Stimulated activated CD8-positive, alpha-beta memory T cell treated with anti-CD3 and anti-CD28 coated beads, Interleukin-2, amount 100 ng/mL, for 1 hour (primary cell): ENCODE measurements around the gene MAST3.

Experiments used
- DNase-seq, 2 donors: peaks; one replicate each; pipeline ENCODE4 v3.0.0-alpha.2; 2020; ENCODE audit warnings: low read depth in 2 of 2

MAST3 gene

DNA sequence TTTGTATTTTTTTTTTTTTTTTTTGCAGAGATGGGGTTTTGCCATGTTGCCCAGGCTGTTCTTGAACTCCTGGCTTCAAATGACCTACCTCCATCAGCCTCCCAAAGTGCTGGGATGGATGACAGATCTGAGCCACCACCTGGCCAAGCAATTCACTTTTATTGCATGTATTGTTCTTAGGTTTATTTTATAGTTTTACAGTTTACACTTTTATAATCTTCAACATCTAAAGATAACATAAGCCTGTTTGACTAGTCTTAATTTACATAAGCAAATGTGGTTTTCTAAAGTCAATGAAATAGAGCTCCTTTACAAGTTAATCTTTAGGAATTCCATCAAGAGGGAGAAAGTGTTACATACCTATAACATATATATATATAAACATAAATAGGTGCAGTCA is 86.0 kb downstream of the MAST3 start:
- no peak for DNase-seq

- no peak for DNase-seq
Observed at GRCh38 chr19:18185538-18185937, 88.0 kb downstream of the MAST3 start.

DNA sequence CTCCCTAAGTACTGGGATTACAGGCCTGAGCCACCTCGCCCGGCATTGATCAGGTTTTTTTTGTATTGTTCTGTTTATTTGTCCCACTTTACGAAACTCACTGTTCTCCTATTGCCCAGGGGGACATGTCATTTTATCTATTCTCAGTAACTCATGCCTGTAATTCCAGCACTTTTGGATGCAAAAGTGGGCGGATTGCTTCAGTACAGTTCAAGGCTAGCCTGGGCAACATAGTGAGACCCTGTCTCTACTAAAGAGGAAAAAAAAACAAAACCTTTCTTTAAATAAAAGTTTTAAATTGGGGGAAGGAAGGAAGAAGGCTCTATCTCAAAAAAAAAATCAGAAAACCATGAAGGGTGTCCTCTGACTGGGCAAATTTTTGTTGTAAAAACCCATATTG is 92.7 kb downstream of the MAST3 start:
- DNase-seq = no peak

DNA sequence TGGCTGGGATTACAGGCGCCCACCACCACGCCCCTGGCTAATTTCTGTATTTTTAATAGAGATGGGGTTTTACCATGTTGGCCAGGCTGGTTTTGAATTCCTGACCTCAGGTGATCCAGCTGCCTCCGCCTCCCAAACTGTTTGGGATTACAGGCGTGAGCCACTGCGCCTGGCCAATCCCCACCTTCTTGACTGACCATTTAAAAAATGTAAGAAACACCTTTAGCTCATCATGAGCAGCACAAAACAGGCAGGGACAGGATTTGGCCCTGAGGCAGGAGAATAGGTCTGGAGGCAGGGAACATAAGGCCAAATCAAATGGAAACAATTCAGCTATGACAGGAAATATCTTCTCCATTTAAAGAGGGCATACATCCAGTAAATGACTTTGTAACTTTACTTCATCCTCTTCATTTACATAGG is 94.1 kb downstream of the MAST3 start:
- no peak for DNase-seq

GRCh38 chr19:18192673-18193387 is 95.3 kb downstream of the MAST3 start, which contains the start of gene MPV17L2:
MPV17L2 (plus strand) TSS chr19:18193218; CDS start chr19:18193282, 64 bp downstream.
- DNase-seq = peak; percentile 94 to 96

GRCh38 chr19:18193388-18194180 is 96.0 kb downstream of the MAST3 start:
- DNase-seq = no peak

DNA sequence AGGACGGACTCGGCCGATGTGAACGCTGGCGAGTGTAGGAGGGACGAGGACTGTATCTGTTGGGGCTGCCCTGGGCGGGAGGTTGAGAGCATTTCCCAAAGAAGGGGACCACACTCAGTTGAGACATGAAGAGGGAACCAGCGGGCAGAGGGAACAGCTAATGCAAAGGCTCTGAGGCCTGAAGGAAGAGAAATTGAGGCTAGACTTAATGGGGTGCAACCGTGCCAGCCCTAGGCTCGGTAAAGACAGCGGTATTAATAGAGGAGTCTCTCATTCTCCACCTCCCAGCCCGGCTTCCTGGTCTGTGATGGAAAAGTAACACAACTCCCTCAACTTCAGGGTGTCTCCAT is 96.6 kb downstream of the MAST3 start:
- no peak for DNase-seq

DNA sequence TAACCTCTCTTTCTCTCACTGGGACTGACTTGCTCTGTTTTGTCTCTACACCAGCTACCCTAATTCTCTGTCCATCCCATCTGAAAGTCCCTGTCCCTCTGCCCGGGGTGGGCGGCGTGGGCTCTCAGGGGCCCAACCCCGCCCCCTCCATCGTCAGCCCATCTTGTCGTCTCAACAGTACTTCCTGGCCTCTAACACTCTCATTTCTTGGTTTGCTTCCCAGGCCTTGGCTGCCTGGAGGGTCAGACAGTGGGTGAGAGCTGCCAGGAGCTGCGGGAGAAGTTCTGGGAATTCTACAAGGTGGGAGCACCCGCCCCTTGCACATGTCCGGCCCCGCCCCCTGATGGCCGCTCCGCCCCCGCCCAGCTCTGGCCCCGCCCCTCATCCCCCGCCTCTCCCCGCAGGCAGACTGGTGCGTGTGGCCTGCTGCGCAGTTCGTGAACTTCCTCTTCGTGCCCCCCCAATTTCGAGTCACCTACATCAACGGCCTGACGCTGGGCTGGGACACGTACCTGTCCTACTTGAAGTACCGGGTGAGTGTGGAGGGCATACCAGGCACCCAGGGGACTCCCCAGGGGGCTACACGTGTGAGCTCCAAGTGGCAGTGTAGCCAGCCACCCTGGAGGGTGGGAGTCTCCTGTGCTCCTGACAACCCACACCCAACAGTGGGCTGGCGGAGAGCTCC is 97.1 kb downstream of the MAST3 start:
- DNase-seq = no peak

DNA sequence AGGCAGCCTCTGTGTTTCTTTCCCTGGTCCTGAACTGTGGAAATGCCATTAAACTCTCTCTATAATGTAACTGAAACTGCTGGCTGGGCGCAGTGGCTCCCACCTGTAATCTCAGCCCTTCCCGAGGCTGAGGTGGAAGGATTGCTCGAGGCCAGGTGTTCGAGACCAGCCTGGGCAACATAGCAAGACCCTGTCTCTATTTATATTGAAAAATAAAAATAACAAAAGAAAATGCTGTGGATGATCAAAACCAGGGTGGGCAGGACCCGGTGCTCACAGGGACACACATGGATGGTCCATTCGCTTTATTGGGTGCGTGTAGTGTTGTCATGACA is 98.9 kb downstream of the MAST3 start:
- DNase-seq = no peak

DNA sequence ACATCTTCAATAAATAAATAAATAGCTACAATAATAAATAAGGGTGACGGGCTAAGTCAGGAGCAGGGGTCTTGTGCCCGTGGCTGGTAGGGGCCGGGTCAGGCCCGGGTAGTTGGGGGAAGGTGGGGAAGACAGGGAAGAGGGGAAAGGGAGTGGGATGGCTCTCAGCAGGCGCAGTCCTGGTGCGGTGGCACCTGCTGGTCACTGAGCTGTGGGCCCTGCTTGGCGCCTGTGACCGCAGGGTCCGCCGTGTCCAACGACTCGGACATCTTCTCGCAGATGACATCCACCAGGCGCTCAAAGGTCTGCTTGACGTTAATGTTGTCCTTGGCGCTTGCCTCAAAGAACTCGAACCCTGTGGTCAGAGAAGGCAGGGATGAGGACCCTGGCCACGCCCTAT is 99.7 kb downstream of the MAST3 start:
- no peak for DNase-seq

DNA sequence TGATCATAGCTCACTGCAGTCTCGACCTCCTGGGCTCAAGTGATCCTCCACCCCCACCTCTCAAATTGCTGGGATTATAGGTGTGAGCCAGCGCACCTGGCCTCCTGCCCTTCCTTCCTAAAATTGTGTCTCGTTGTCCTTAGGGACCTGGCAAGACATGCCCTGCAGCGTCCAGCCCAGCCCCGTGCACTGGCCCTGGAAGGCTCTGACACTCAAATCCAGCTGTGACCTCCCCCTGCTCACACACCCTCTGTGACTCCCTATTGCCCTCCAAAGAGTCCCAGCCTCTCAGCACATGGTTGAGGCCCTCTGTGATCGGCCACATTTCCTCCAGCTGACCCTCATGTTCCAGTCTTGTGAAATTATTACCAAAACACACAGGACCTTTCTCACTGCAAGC is 100.4 kb downstream of the MAST3 start:
- DNase-seq = no peak

DNA sequence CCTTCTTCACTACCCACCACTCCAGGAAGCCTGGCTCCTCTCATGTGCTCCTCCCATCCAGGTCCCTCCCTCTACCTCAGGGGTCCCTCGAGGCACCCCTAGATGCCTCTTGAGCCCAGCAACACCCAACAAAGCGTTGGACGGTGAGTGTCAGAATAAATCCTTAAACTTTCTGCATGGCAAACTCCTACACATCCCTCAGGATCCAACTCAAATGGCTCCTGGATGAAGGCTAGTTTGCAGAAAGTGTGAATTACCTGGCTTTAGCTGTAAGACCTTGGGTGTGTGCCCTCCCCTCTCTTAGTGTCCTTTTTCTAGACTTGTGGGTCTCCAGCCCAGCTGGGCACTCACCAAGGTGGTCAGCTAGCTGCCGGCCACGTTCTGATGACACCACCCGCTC is 100.8 kb downstream of the MAST3 start:
- DNase-seq = no peak
